Upper lobe of right lung (tissue), 1 donor: ENCODE measurements around the gene CYS1. TPM values are rescaled to one million over a fixed set of nuclear protein-coding genes. Genes with fewer than 3 reads are reported as not detected.

Experiments
- ATAC-seq: fragments of 200-7000 bp; cut with Tn5 transposase; one replicate; pipeline ENCODE4 v1.9.1; 2020; ENCODE audit warnings: mild to moderate bottlenecking, moderate library complexity
- DNase-seq: peaks from one replicate; pipeline ENCODE4 v3.0.0-alpha.2; 2020
- H3K27ac ChIP-seq: fragments of 200-600 bp; one replicate; pipeline ENCODE4 v1.8.0; 2022
- H3K27me3 ChIP-seq: fragments of 200-600 bp; one replicate; pipeline ENCODE4 v1.8.0; 2022; ENCODE audit warnings: mild to moderate bottlenecking
- H3K36me3 ChIP-seq: fragments of 200-600 bp; one replicate; pipeline ENCODE4 v1.8.0; 2022
- H3K4me1 ChIP-seq: fragments of 200-600 bp; one replicate; pipeline ENCODE4 v1.8.0; 2022
- H3K4me3 ChIP-seq: fragments of 200-600 bp; one replicate; pipeline ENCODE4 v1.8.0; 2022; ENCODE audit warnings: mild to moderate bottlenecking
- H3K9me3 ChIP-seq: fragments of 200-600 bp; one replicate; pipeline ENCODE4 v1.8.0; 2022
- intact Hi-C: fragments of 100-400 bp; cut with DNase I; formaldehyde crosslinking; loops from one replicate; pipeline ENCODE4 v1.11.0; 2022
- total RNA-seq: library from RNA; stranded (reverse); fragmentation: NEBNext Ultra II Directional; extraction: Animal tissue kit (Norgen Biotek cat#: 25700); gene quantifications from one replicate; pipeline ENCODE4 v1.2.1, GENCODE V29; 2021
- TF ChIP-seq, protein P1 (sequence below): fragments of 200-600 bp; IDR thresholded peaks from one replicate; pipeline ENCODE4 v1.8.0; 2022; ENCODE audit warnings: antibody characterized with exemption
- donor health status: DM: no; HTN: yes; CAD: no; lungs with severe emphysema.

CYS1 gene
- total RNA-seq, 1 donor from 2014 or later, result 4.5 TPM

DNA sequence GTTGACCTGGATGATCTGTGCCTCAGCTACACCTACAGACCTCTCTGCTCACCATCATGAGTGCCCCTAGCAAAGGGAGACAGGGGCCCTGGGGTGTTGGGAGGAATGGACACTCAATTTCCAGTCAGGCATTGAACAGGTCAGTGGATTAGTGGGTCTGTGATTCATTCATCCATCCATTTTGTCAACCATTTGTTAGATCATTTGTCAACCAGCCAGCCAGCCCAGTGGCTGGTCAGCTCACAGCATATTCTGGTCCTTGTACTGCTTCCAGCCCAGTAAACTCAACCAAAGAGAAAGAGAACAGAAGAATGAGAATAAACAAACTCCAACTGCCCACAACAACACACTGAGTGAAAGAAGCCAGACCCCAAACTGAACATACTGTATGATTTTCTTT, 41.5 kb downstream of the CYS1 start:
- ATAC-seq (no peak), DNase-seq (no peak)
- peaks cover 65% of the 10 kb centered on the region for H3K4me1 ChIP-seq
- H3K9me3 ChIP-seq, result no peaks in the 10 kb centered on the region
- no peaks in the 10 kb centered on the region for H3K36me3 ChIP-seq
- TF ChIP-seq, protein P1, sequence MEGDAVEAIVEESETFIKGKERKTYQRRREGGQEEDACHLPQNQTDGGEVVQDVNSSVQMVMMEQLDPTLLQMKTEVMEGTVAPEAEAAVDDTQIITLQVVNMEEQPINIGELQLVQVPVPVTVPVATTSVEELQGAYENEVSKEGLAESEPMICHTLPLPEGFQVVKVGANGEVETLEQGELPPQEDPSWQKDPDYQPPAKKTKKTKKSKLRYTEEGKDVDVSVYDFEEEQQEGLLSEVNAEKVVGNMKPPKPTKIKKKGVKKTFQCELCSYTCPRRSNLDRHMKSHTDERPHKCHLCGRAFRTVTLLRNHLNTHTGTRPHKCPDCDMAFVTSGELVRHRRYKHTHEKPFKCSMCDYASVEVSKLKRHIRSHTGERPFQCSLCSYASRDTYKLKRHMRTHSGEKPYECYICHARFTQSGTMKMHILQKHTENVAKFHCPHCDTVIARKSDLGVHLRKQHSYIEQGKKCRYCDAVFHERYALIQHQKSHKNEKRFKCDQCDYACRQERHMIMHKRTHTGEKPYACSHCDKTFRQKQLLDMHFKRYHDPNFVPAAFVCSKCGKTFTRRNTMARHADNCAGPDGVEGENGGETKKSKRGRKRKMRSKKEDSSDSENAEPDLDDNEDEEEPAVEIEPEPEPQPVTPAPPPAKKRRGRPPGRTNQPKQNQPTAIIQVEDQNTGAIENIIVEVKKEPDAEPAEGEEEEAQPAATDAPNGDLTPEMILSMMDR, result no peak
- H3K27ac ChIP-seq, result peak overlapping the region; percentile 67
- intact Hi-C loops, result no loop called here
- no peak overlapping the region for H3K4me3 ChIP-seq
- H3K27me3 ChIP-seq, result no peaks in the 10 kb centered on the region

DNA sequence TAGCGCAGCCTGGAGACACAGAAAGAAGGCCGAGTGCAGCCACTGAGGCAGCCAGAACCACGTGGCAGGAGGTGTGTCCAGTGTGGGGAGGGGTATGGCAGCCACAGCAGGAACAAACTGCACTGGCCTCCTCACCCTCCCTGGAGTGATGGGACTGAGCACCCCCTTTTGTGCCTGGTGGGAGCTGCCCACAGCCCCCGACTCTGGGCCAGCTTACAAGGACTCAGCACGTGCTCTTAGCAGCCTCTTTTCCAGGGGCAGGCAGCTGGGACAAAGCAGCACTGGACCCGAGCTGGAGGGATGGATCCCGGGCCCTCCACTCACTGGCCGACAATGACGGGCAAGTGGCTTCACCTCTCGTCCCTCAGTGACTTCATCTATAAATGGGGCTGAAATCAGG, 42.1 kb downstream of the CYS1 start:
- no peak for DNase-seq
- no peaks in the 10 kb centered on the region for H3K27me3 ChIP-seq
- ATAC-seq, result no peak
- TF ChIP-seq, protein P1, result no peak
- H3K27ac ChIP-seq, result peak overlapping the region; percentile 67
- intact Hi-C loops, result no loop called here
- H3K9me3 ChIP-seq, result no peaks in the 10 kb centered on the region
- H3K36me3 ChIP-seq, result no peaks in the 10 kb centered on the region
- H3K4me1 ChIP-seq, result peaks cover 65% of the 10 kb centered on the region
- H3K4me3 ChIP-seq, result no peak overlapping the region

DNA sequence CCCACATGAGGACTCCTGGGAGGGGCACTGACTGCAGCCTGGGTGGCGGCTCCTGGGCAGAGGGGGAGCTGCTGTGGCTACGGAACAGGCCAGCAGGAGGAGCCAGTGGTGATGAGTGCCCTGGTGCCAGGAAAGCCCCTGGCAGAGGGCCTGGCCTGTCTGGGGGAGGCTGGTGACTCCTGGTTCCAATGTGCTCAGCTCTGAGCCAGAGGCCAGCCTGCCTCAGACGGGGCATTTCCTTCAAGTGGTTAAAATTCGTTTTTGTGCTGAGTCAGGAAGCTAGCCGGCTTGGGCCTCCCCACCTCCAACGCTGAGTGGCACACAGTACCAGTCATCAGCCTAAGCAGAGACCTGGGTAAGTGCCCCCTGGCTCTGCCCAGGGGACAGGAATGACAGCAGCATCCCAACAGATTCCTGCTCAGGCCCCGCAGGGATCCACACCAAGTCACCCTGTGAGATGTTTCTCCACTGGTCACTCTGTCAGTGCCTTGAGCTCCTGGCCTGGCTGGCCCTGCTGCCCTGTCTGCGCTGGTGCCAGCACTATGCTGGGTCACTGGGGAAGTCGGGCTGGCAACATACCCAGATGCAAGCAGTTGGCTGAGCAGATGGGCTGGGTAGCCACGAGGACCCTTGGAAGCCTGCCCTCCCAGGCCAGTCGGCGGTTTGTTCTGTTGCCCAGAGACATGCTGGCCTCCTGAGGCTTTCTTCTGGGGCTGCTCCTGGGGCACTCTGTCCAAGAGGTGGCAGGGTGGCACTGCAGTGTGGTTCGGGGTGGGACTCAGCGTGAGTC, 43.9 kb downstream of the CYS1 start:
- peak; percentile 85 for DNase-seq
- TF ChIP-seq, protein P1, result peak; percentile 61
- H3K9me3 ChIP-seq, result no peaks in the 10 kb centered on the region
- ATAC-seq, result peak; percentile 82
- H3K4me1 ChIP-seq, result peaks cover 55% of the 10 kb centered on the region
- no peaks in the 10 kb centered on the region for H3K27me3 ChIP-seq
- intact Hi-C loops, result no loop called here
- H3K36me3 ChIP-seq, result no peaks in the 10 kb centered on the region
- H3K27ac ChIP-seq, result peak overlapping the region; percentile 67
- no peak overlapping the region for H3K4me3 ChIP-seq

DNA sequence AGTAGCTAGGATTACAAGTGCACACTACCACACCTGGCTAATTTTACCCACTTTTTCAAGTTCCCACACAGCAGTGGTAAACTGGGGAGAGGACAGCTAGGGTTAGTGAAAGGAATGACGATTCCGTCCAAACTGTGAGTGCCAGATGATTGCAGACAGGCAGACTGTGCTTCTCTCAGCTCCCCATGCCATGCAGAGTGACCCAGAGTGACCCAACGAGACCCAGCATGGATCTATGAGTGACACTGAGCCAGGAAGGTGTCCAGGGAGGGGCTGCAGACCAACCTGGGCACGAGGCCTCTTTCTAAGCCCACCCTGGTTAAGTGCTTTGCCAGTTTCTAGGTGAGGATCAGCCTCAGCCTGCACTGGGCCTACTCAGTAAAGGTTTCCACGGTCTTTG, 44.6 kb downstream of the CYS1 start:
- Histone ChIP-seq H3K9me3 (no peaks in the 10 kb centered on the region), H3K36me3 (no peaks in the 10 kb centered on the region), H3K27me3 (no peaks in the 10 kb centered on the region), H3K4me3 (no peak overlapping the region), H3K27ac (peak overlapping the region; percentile 67), H3K4me1 (peaks cover 50% of the 10 kb centered on the region)
- no peak for ATAC-seq
- no peak for DNase-seq
- intact Hi-C loops, result no loop called here
- TF ChIP-seq, protein P1, result no peak

DNA sequence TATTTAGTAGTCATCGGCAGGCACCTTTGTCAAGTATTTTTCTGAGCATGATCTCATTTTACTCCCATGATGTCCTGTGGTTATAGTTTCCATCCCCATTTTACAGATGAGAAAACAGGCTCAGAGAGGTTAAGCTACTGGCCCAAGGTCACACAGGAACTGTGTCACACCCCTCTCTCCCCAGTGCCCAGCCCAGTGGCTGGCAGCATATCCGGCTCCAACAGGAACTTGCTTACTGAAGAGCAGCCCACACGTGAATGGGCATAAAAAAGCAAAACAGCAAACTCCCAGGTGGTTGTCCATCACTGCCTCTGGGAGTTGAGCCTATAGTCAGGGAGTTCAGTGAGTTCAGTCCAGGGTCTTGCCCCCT, 45.2 kb downstream of the CYS1 start:
- Histone ChIP-seq H3K9me3 (no peaks in the 10 kb centered on the region), H3K36me3 (no peaks in the 10 kb centered on the region), H3K4me1 (peaks cover 50% of the 10 kb centered on the region), H3K27me3 (no peaks in the 10 kb centered on the region), H3K4me3 (no peak overlapping the region), H3K27ac (peak overlapping the region; percentile 67)
- TF ChIP-seq, protein P1, result no peak
- ATAC-seq, result peak; percentile 17
- intact Hi-C loops, result no loop called here
- no peak for DNase-seq
